GM12878 (cell line): ENCODE results near the gene AMPD2. TPM values are rescaled to one million over a fixed set of nuclear protein-coding genes. Genes with fewer than 3 reads are reported as not detected.

Experiments
- ATAC-seq: fragments of 200-7000 bp; cut with Tn5 transposase; 3 replicates; pipeline ENCODE4 v1.9.1; 2020; ENCODE audit warnings: mild to moderate bottlenecking, moderate library complexity
- BruUV-seq: library from RNA; stranded (reverse); fragments of 400-500 nt; replicated peaks from 2 replicates; lab custom pipeline; 2021; lab: Mats Ljungman, UMichigan
- CTCF ChIA-PET: fragments of 300-600 bp; sonication (Branson Sonifier 250); formaldehyde crosslinking; extraction: SDS; loops from one replicate; lab custom pipeline; 2021; ENCODE audit warnings: inconsistent platforms; lab: Yijun Ruan, JAX
- POLR2A ChIA-PET: fragments of 350-600 bp; formaldehyde crosslinking; extraction: SDS; loops from one replicate; lab custom pipeline; 2021; ENCODE audit warnings: inconsistent platforms; lab: Charles Lee
- RAD21 ChIA-PET: fragments of 300-600 bp; sonication (Branson Sonifier 250); formaldehyde crosslinking; loops from one replicate; lab custom pipeline; 2023; ENCODE audit warnings: antibody characterized with exemption; ENCODE audit not compliant: unreplicated experiment; lab: Charles Lee
- SMC1A ChIA-PET: fragments of 300-600 bp; sonication (Branson Sonifier 250); formaldehyde crosslinking; loops from one replicate; lab custom pipeline; 2023; ENCODE audit not compliant: unreplicated experiment, uncharacterized antibody; lab: Charles Lee
- DNase-seq: peaks from one replicate; pipeline ENCODE4 v3.0.0-alpha.2; 2011; ENCODE audit warnings: low read depth, low spot score
- FAIRE-seq: peaks from 3 replicates; lab custom pipeline; 2011; peaks lifted over from hg19 to GRCh38; lab: Jason Lieb, UNC
- H2AFZ ChIP-seq: 2 replicates; pipeline ENCODE4 v1.6.0; 2011; ENCODE audit warnings: low read depth, low read length, control low read depth; ENCODE audit not compliant: control insufficient read depth
- H3K27ac ChIP-seq: 2 replicates; pipeline ENCODE4 v1.5.1; 2011; ENCODE audit warnings: control low read depth; ENCODE audit not compliant: control insufficient read depth, insufficient read depth
- H3K27me3 ChIP-seq, 2 experiments: replicated peaks in 1 of 2; 2 replicates each; pipeline versions ENCODE4 v1.6.0 to v1.6.1; 2011; ENCODE audit warnings: low read length in 1 of 2; ENCODE audit not compliant: control insufficient read depth in 2 of 2, insufficient read depth in 2 of 2
- H3K36me3 ChIP-seq, 2 experiments: 2 replicates each; pipeline ENCODE4 v1.5.1; 2011; ENCODE audit warnings: low read length in 1 of 2; ENCODE audit not compliant: control insufficient read depth in 2 of 2, insufficient read depth in 2 of 2
- H3K4me1 ChIP-seq: 2 replicates; pipeline ENCODE4 v1.6.1; 2011; ENCODE audit warnings: mild to moderate bottlenecking, low read length, moderate library complexity, mixed read lengths; ENCODE audit not compliant: control insufficient read depth, insufficient read depth
- H3K4me2 ChIP-seq: 2 replicates; pipeline ENCODE4 v1.6.0; 2011; ENCODE audit warnings: control low read depth; ENCODE audit not compliant: control insufficient read depth, insufficient read depth
- H3K4me3 ChIP-seq: fragments of 200-600 bp; sonication (generic); 2 replicates; pipeline ENCODE4 v1.5.1; 2016
- H3K79me2 ChIP-seq: 2 replicates; pipeline ENCODE4 v1.6.0; 2011; ENCODE audit warnings: low read length; ENCODE audit not compliant: control insufficient read depth, insufficient read depth
- H3K9ac ChIP-seq: 2 replicates; pipeline ENCODE4 v1.8.0; 2011; ENCODE audit warnings: low read length, control low read depth, mixed read lengths; ENCODE audit not compliant: control insufficient read depth, insufficient read depth
- H3K9me3 ChIP-seq: replicated peaks from 3 replicates; pipeline ENCODE4 v1.5.1; 2011; ENCODE audit warnings: mild to moderate bottlenecking, low read length; ENCODE audit not compliant: control insufficient read depth, insufficient read depth
- H4K20me1 ChIP-seq: 2 replicates; pipeline ENCODE4 v1.6.0; 2011; ENCODE audit not compliant: control insufficient read depth, insufficient read depth
- CUX1 ChIP-seq: IDR thresholded peaks from 2 replicates; pipeline ENCODE4 v1.6.1; 2012; ENCODE audit warnings: improper control_type of control experiment, low read depth, low read length; ENCODE audit not compliant: insufficient replicate concordance
- HDAC6 ChIP-seq: fragments of 200-600 bp; sonication (generic); IDR thresholded peaks from one replicate; pipeline ENCODE4 v1.8.0; 2017; ENCODE audit warnings: antibody characterized with exemption; ENCODE audit not compliant: unreplicated experiment
- IKZF1 ChIP-seq: fragments of 450-650 bp; conservative IDR thresholded peaks from 2 replicates; pipeline ENCODE4 v1.6.1; 2017; ENCODE audit warnings: antibody characterized with exemption, mild to moderate bottlenecking
- RELB ChIP-seq: fragments of 450-650 bp; IDR thresholded peaks from 2 replicates; pipeline ENCODE4 v1.6.1; 2017; ENCODE audit warnings: low read depth, mild to moderate bottlenecking, moderate library complexity
- ZBTB4 ChIP-seq: fragments of 450-650 bp; formaldehyde crosslinking; IDR thresholded peaks from 2 replicates; pipeline ENCODE4 v1.4.0; 2022; ENCODE audit warnings: mild to moderate bottlenecking, moderate library complexity
- ZNF687 ChIP-seq: fragments of 450-650 bp; IDR thresholded peaks from 2 replicates; pipeline ENCODE4 v1.6.1; 2017; ENCODE audit warnings: mild to moderate bottlenecking, moderate library complexity
- WGBS: methylation state at CpG from one replicate; pipeline ENCODE4 v1.1.6; 2016; ENCODE audit warnings: low lambda C conversion rate; ENCODE audit not compliant: insufficient replicate concordance, insufficient coverage; ENCODE audit errors: missing lambda C conversion rate; 5-methylcytosine and 5-hydroxymethylcytosine counted together
- in situ Hi-C: fragments of 300-500 bp; cut with MboI; formaldehyde crosslinking; loops from 9 replicates; pipeline ENCODE4 v1.14.3; 2018; ENCODE audit warnings: mixed read lengths
- intact Hi-C: fragments of 100-400 bp; cut with micrococcal nuclease; formaldehyde crosslinking; loops from one replicate; pipeline ENCODE4 v1.14.2; 2022; ENCODE audit not compliant: unreplicated experiment
- polyA plus RNA-seq, 11 experiments: library from polyadenylated mRNA; depleted of rRNA in 4 of 11; unstranded in 6 of 11; stranded (reverse) in 5 of 11; fragments of >200 nt; fragmentation: Nextera tagmentation in 4 of 11; fragmentation: Illumina TruSeq in 1 of 11; extraction: Ambion mirVana in 4 of 11; extraction: Trizol in 1 of 11; gene quantifications; 1 replicate in 1 of 11; 2 replicates in 10 of 11; pipeline versions ENCODE4 v1.2.1 to v1.2.3, GENCODE V29; 2011 to 2016; ENCODE audit warnings: inconsistent platforms in 2 of 11, missing spikeins in 2 of 11, low read depth in 1 of 11
- total RNA-seq, 4 experiments: library from RNA; depleted of rRNA in 3 of 4; stranded (reverse); fragments of >200 nt in 3 of 4; fragmentation: Illumina TruSeq in 1 of 4; extraction: Trizol in 1 of 4; gene quantifications; 2 replicates each; pipeline versions ENCODE4 v1.2.1 to v1.2.3, GENCODE V29; 2013 to 2021

AMPD2 gene
- total and polyA plus RNA-seq, 10 of the 15 experiments (the other 5 are each of a cell fraction or from before 2014, with no cell fraction given): 2.0 to 75.9 (median 31.3) TPM

- H2AFZ ChIP-seq: no peak overlapping the region
- no peak overlapping the region for H3K9ac ChIP-seq
- no peaks in the 10 kb centered on the region for H3K79me2 ChIP-seq
- ChIA-PET POLR2A (no interaction called here), SMC1A (interaction anchor here (0.6 to 2.3 kb wide), 4 partner anchors 8 to 35 kb away, joined by 4 to 9 read pairs (median 6); no protein-coding TSS in a partner anchor), CTCF (interaction anchor here (0.9 to 2.9 kb wide), 5 partner anchors 8 to 72 kb away, joined by 3 to 12 read pairs (median 3); no protein-coding TSS in a partner anchor), RAD21 (no interaction called here)
- no peaks in the 10 kb centered on the region for H3K27me3 ChIP-seq
- intact Hi-C loops: no loop called here
- in situ Hi-C loops: no loop called here
- no TSS peak for BruUV-seq
- DNase-seq (no peak), FAIRE-seq (no peak), ATAC-seq (no peak)
- no peak overlapping the region for H3K4me2 ChIP-seq
- H3K36me3 ChIP-seq: no peaks in the 10 kb centered on the region; a peak in 1 of 4 replicates
- no peaks in the 10 kb centered on the region for H3K9me3 ChIP-seq
- H3K4me3 ChIP-seq: no peak overlapping the region
- no peak for TF ChIP-seq ZNF687
- no peak for TF ChIP-seq IKZF1
- no peak for TF ChIP-seq ZBTB4 (CRISPR knock-in tag)
- TF ChIP-seq CUX1: no peak
- no peak for TF ChIP-seq HDAC6
- no peak for TF ChIP-seq RELB
- no peak overlapping the region for H3K27ac ChIP-seq
- WGBS: 89% methylated on average over 1 of the region's 1 CpG
- no peaks in the 10 kb centered on the region for H3K4me1 ChIP-seq
- no peaks in the 10 kb centered on the region for H4K20me1 ChIP-seq
Observed at GRCh38 chr1:109605381-109605780, 14.3 kb upstream of the AMPD2 start.
